ENCODE measurements around the gene TMEM40.
"Not testable (repeated sequence)": the region's sequence is repeated elsewhere in the genome, so short reads cannot be mapped to it uniquely, and the experiment has no call there.

TMEM40 gene

DNA sequence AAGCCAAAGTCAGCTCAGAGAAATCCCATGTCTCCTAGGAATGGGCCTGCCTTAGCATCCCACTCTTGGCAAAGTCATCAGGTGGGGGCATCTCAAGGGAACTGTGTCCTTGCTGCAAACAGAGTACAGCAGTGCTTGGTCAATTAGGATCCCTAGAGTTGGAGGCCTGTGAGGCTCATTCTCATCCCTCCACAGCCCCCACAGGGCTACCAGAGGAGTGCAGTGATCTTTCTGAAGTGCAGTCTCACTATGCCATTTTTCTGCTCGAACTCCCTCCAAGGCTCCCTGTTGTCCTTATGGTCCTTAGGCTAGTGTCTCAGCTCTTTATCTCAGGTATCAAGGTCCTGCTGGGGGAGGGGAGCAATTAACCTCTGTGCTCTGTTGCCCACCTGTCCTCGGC lies 31.1 kb downstream of the TMEM40 start:
- ChIA-PET CTCF (interaction anchor here (1.4 to 1.8 kb wide), 2 partner anchors 10 to 17 kb away, joined by 3 to 4 read pairs; no protein-coding TSS in a partner anchor), POLR2A (no interaction called here)
- Histone ChIP-seq H3K36me3 (ENCODE audit: control insufficient read depth in 4 of 4, insufficient read depth in 4 of 4, low read length in 3 of 4) (no peaks in the 10 kb centered on the region), H3K9me3 (ENCODE audit: control extremely low read depth in 1 of 5, control insufficient read depth in 4 of 5, insufficient read depth in 2 of 5, low read depth in 1 of 5, low read length in 4 of 5) (no peaks in the 10 kb centered on the region), H3K4me3 (ENCODE audit: control insufficient read depth in 1 of 7, extremely low read depth in 1 of 7, insufficient read depth in 4 of 7, low read depth in 2 of 7, low read length in 6 of 7) (no peak overlapping the region), H3K27ac (ENCODE audit: insufficient read depth in 1 of 2, low read depth in 1 of 2, low read length in 2 of 2, poor library complexity in 1 of 2, severe bottlenecking in 2 of 2) (no peak overlapping the region), H3K4me1 (ENCODE audit: control extremely low read depth in 1 of 4, control insufficient read depth in 4 of 4, insufficient read depth in 4 of 4, low read length in 3 of 4) (no peaks in the 10 kb centered on the region), H3K27me3 (replicated peaks in 2 of 5; ENCODE audit: control insufficient read depth in 4 of 5, insufficient read depth in 5 of 5, low read length in 4 of 5) (peaks cover 0 to 4% (median 0%) of the 10 kb centered on the region in 5 experiments)
- DNase-seq, result no peak
- 100% methylated on average over 2 of the region's 2 CpGs for WGBS (ENCODE audit: insufficient coverage)

DNA sequence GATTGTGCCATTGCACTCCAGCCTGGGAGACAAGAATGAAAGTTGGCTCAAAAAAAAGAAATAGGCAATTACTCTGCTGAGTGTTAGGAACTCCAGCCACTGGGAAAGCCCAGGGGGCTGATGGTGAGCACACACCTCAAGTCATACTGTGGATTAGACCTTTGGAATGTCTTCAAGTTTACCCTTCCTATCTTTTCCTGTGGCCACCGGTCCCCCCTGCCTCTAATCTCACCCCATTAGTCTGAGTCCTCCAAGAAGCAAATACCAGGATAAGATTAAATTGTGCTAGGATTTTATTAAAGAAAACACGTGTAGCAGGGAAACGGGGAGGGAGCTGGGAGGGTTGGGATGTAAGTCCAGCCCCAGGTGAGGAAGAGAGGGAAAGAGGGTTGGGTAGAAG lies 31.6 kb downstream of the TMEM40 start:
- Histone ChIP-seq H3K4me1 (ENCODE audit: control extremely low read depth in 1 of 4, control insufficient read depth in 4 of 4, insufficient read depth in 4 of 4, low read length in 3 of 4) (no peaks in the 10 kb centered on the region), H3K4me3 (ENCODE audit: control insufficient read depth in 1 of 7, extremely low read depth in 1 of 7, insufficient read depth in 4 of 7, low read depth in 2 of 7, low read length in 6 of 7) (no peak overlapping the region), H3K36me3 (ENCODE audit: control insufficient read depth in 4 of 4, insufficient read depth in 4 of 4, low read length in 3 of 4) (no peaks in the 10 kb centered on the region), H3K9me3 (ENCODE audit: control extremely low read depth in 1 of 5, control insufficient read depth in 4 of 5, insufficient read depth in 2 of 5, low read depth in 1 of 5, low read length in 4 of 5) (no peaks in the 10 kb centered on the region), H3K27me3 (replicated peaks in 2 of 5; ENCODE audit: control insufficient read depth in 4 of 5, insufficient read depth in 5 of 5, low read length in 4 of 5) (peaks cover 0 to 4% (median 0%) of the 10 kb centered on the region in 5 experiments), H3K27ac (ENCODE audit: insufficient read depth in 1 of 2, low read depth in 1 of 2, low read length in 2 of 2, poor library complexity in 1 of 2, severe bottlenecking in 2 of 2) (no peak overlapping the region)
- 93% methylated on average over 3 of the region's 3 CpGs for WGBS (ENCODE audit: insufficient coverage)
- CTCF ChIA-PET, result interaction anchor here (1.4 kb wide), 1 partner anchor 9 kb away, joined by 3 read pairs; no protein-coding TSS in a partner anchor
- POLR2A ChIA-PET, result no interaction called here
- no peak for DNase-seq

DNA sequence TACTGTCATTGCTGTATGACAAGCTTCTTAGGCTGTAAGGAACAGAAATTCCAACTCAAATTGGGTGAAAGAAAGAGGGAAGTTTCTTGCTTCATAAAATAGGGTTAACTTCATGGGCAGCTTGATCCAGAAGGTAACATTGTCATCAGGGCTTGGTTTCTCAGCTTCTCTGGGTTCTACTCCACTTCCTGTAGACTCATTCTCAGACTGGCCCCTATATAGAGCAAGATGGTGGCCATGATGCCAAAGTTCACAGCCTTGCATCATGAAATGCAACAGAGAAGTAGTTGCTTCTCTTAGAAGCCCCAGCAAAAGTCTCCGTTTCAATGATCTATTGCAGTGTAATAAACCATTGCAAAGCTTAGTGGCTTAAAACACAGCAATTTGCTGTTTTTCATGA lies 33.6 kb downstream of the TMEM40 start:
- 100% methylated on average over 1 of the region's 1 CpG for WGBS (ENCODE audit: insufficient coverage)
- POLR2A ChIA-PET, result no interaction called here
- H3K27ac ChIP-seq (ENCODE audit: insufficient read depth in 1 of 2, low read depth in 1 of 2, low read length in 2 of 2, poor library complexity in 1 of 2, severe bottlenecking in 2 of 2), result no peak overlapping the region

GRCh38 chr3:12724794-12725193 lies 34.3 kb downstream of the TMEM40 start:
- ChIA-PET CTCF (interaction anchor here (0.9 kb wide), 1 partner anchor 18 kb away, joined by 4 read pairs; no protein-coding TSS in a partner anchor), POLR2A (no interaction called here)
- peaks cover 0 to 4% (median 2%) of the 10 kb centered on the region in 4 experiments for H3K4me1 ChIP-seq (ENCODE audit: control extremely low read depth in 1 of 4, control insufficient read depth in 4 of 4, insufficient read depth in 4 of 4, low read length in 3 of 4)
- peaks cover 0 to 4% (median 0%) of the 10 kb centered on the region in 5 experiments for H3K27me3 ChIP-seq (replicated peaks in 2 of 5; ENCODE audit: control insufficient read depth in 4 of 5, insufficient read depth in 5 of 5, low read length in 4 of 5)
- H3K27ac ChIP-seq (ENCODE audit: insufficient read depth in 1 of 2, low read depth in 1 of 2, low read length in 2 of 2, poor library complexity in 1 of 2, severe bottlenecking in 2 of 2), result no peak overlapping the region
- no peak overlapping the region for H3K4me3 ChIP-seq (ENCODE audit: control insufficient read depth in 1 of 7, extremely low read depth in 1 of 7, insufficient read depth in 4 of 7, low read depth in 2 of 7, low read length in 6 of 7)
- H3K36me3 ChIP-seq (ENCODE audit: control insufficient read depth in 4 of 4, insufficient read depth in 4 of 4, low read length in 3 of 4), result no peaks in the 10 kb centered on the region
- DNase-seq, result peak in 1 of 3 donors; percentile 16
- no peaks in the 10 kb centered on the region for H3K9me3 ChIP-seq (ENCODE audit: control extremely low read depth in 1 of 5, control insufficient read depth in 4 of 5, insufficient read depth in 2 of 5, low read depth in 1 of 5, low read length in 4 of 5)
- WGBS (ENCODE audit: insufficient coverage), result 86% methylated on average over 1 of the region's 4 CpGs

More for the DNA sequence above, 33.6 kb downstream of the TMEM40 start:
- CTCF ChIA-PET, result interaction anchor here (0.9 kb wide), 1 partner anchor 18 kb away, joined by 4 read pairs; no protein-coding TSS in a partner anchor
- no peaks in the 10 kb centered on the region for H3K9me3 ChIP-seq (ENCODE audit: control extremely low read depth in 1 of 5, control insufficient read depth in 4 of 5, insufficient read depth in 2 of 5, low read depth in 1 of 5, low read length in 4 of 5)
- no peak overlapping the region for H3K4me3 ChIP-seq (ENCODE audit: control insufficient read depth in 1 of 7, extremely low read depth in 1 of 7, insufficient read depth in 4 of 7, low read depth in 2 of 7, low read length in 6 of 7)
- H3K4me1 ChIP-seq (ENCODE audit: control extremely low read depth in 1 of 4, control insufficient read depth in 4 of 4, insufficient read depth in 4 of 4, low read length in 3 of 4), result no peaks in the 10 kb centered on the region
- peaks cover 0 to 4% (median 0%) of the 10 kb centered on the region in 5 experiments for H3K27me3 ChIP-seq (replicated peaks in 2 of 5; ENCODE audit: control insufficient read depth in 4 of 5, insufficient read depth in 5 of 5, low read length in 4 of 5)
- DNase-seq, result no peak
- no peaks in the 10 kb centered on the region for H3K36me3 ChIP-seq (ENCODE audit: control insufficient read depth in 4 of 4, insufficient read depth in 4 of 4, low read length in 3 of 4)

DNA sequence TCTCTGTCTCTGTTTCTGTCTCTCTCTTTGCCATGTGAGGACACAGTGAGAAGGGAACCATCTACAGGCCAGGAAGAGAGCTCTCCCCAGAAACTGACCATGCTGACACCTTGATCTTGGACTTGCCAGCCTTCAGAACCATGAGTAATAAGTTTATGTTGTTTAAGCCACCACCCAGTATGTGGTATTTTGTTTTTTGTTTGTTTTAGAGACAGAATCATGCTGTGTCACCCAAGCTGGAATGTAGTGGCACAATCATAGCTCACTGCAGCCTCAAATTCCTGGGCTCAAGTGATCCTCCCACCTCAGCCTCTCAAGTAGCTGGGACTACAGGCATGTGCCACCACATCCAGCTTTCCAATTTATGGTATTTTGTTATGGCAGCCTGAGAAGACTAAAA lies 35.7 kb downstream of the TMEM40 start:
- H3K4me1 ChIP-seq (ENCODE audit: control extremely low read depth in 1 of 4, control insufficient read depth in 4 of 4, insufficient read depth in 4 of 4, low read length in 3 of 4); POLR2A ChIA-PET; H3K4me3 ChIP-seq (ENCODE audit: control insufficient read depth in 1 of 7, extremely low read depth in 1 of 7, insufficient read depth in 4 of 7, low read depth in 2 of 7, low read length in 6 of 7); DNase-seq; H3K9me3 ChIP-seq (ENCODE audit: control extremely low read depth in 1 of 5, control insufficient read depth in 4 of 5, insufficient read depth in 2 of 5, low read depth in 1 of 5, low read length in 4 of 5); H3K27ac ChIP-seq (ENCODE audit: insufficient read depth in 1 of 2, low read depth in 1 of 2, low read length in 2 of 2, poor library complexity in 1 of 2, severe bottlenecking in 2 of 2); H3K27me3 ChIP-seq (replicated peaks in 2 of 5; ENCODE audit: control insufficient read depth in 4 of 5, insufficient read depth in 5 of 5, low read length in 4 of 5); H3K36me3 ChIP-seq (ENCODE audit: control insufficient read depth in 4 of 4, insufficient read depth in 4 of 4, low read length in 3 of 4): not testable (repeated sequence)
- CTCF ChIA-PET, result interaction anchor here (0.9 to 2.4 kb wide), 4 partner anchors 9 to 24 kb away, joined by 3 to 9 read pairs (median 4); no protein-coding TSS in a partner anchor

DNA sequence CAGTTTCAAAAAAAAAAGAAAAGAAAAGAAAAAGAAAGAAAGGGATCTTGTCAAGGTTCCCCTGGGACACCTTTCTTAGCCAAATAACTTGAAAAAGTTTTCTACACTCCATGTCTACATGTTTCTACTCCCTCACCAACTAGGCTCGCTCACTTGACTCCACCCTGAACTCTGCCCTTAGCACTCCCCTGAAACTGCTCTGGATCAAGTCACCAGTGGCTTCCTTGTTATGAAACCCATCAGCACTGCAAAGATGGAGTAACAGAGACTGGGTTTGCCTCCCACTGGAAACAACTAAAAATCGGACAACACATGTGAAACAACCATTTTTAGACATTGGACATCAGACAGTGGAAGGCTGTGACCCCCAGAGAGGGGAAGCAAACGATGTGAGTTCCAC lies 36.8 kb downstream of the TMEM40 start:
- WGBS (ENCODE audit: insufficient coverage), result 92% methylated on average over 3 of the region's 3 CpGs
- H3K27ac ChIP-seq (ENCODE audit: insufficient read depth in 1 of 2, low read depth in 1 of 2, low read length in 2 of 2, poor library complexity in 1 of 2, severe bottlenecking in 2 of 2), result no peak overlapping the region
- no peak for DNase-seq
- CTCF ChIA-PET, result interaction anchor here (0.7 to 2.4 kb wide), 5 partner anchors 10 to 153 kb away, joined by 3 to 9 read pairs (median 5); no protein-coding TSS in a partner anchor
- peaks cover 0 to 8% (median 5%) of the 10 kb centered on the region in 4 experiments for H3K4me1 ChIP-seq (ENCODE audit: control extremely low read depth in 1 of 4, control insufficient read depth in 4 of 4, insufficient read depth in 4 of 4, low read length in 3 of 4)
- POLR2A ChIA-PET, result no interaction called here
- no peaks in the 10 kb centered on the region for H3K9me3 ChIP-seq (ENCODE audit: control extremely low read depth in 1 of 5, control insufficient read depth in 4 of 5, insufficient read depth in 2 of 5, low read depth in 1 of 5, low read length in 4 of 5)
- H3K36me3 ChIP-seq (ENCODE audit: control insufficient read depth in 4 of 4, insufficient read depth in 4 of 4, low read length in 3 of 4), result no peaks in the 10 kb centered on the region
- H3K4me3 ChIP-seq (ENCODE audit: control insufficient read depth in 1 of 7, extremely low read depth in 1 of 7, insufficient read depth in 4 of 7, low read depth in 2 of 7, low read length in 6 of 7), result no peak overlapping the region
- H3K27me3 ChIP-seq (replicated peaks in 2 of 5; ENCODE audit: control insufficient read depth in 4 of 5, insufficient read depth in 5 of 5, low read length in 4 of 5), result peaks cover 0 to 4% (median 0%) of the 10 kb centered on the region in 5 experiments

DNA sequence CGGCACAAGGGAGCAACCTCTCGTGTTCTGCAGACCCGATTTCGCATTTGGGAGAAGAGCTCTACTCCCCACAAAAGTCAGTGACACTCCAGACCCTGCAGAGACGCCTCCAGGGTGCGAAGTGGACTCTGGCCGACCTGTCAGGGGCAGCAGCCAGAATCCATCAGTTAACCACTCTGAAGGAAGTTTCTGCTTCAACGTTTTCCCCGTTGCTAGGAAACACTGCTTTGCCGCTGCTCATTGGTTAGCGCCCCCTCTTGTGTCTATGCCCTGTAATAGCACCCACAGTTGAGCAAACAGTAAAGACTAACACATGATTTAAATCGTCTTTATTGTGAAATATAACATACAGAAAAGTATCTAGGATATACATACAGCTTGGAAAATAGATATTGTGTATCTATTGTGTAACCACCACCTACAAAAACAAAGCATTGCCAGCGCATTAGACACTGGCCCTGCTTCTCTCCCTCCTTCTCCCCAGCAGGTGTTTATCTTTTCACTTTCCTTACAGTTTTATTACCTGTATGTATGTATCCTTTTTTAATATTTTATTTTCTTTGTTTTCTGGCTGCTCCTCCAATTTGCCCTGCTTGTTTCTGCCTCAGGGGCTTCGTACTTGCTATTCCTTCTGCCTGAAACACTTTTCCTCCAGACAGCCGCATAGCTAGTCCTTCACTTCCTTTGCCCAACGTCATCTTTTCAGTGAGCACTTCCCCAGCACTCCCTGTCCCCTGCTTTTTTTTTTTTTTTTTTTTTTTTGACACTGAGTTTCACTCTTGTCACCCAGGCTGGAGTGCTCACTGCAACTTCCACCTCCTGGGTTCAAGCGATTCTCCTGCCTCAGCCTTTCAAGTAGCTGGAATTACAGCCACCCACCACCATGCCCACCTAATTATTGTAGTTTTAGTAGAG lies 38.8 kb downstream of the TMEM40 start:
- DNase-seq, result peak; percentile 87 to 93 (median 91)
- Histone ChIP-seq H3K27ac (ENCODE audit: insufficient read depth in 1 of 2, low read depth in 1 of 2, low read length in 2 of 2, poor library complexity in 1 of 2, severe bottlenecking in 2 of 2) (peak overlapping the region in 1 of 2 experiments; percentile 54), H3K27me3 (replicated peaks in 2 of 5; ENCODE audit: control insufficient read depth in 4 of 5, insufficient read depth in 5 of 5, low read length in 4 of 5) (no peaks in the 10 kb centered on the region), H3K36me3 (ENCODE audit: control insufficient read depth in 4 of 4, insufficient read depth in 4 of 4, low read length in 3 of 4) (no peaks in the 10 kb centered on the region), H3K4me3 (ENCODE audit: control insufficient read depth in 1 of 7, extremely low read depth in 1 of 7, insufficient read depth in 4 of 7, low read depth in 2 of 7, low read length in 6 of 7) (peak overlapping the region in 3 of 7 experiments; percentile 31 to 49 (median 42)), H3K9me3 (ENCODE audit: control extremely low read depth in 1 of 5, control insufficient read depth in 4 of 5, insufficient read depth in 2 of 5, low read depth in 1 of 5, low read length in 4 of 5) (no peaks in the 10 kb centered on the region), H3K4me1 (ENCODE audit: control extremely low read depth in 1 of 4, control insufficient read depth in 4 of 4, insufficient read depth in 4 of 4, low read length in 3 of 4) (peaks cover 0 to 8% (median 5%) of the 10 kb centered on the region in 4 experiments)
- POLR2A ChIA-PET, result interaction anchor here (0.6 kb wide), 1 partner anchor 102 kb away, joined by 3 read pairs; no protein-coding TSS in a partner anchor
- WGBS (ENCODE audit: insufficient coverage), result 12% methylated on average over 12 of the region's 17 CpGs
- CTCF ChIA-PET, result interaction anchor here (0.7 to 2.8 kb wide), 9 partner anchors 9 to 47 kb away, joined by 3 to 13 read pairs (median 5); no protein-coding TSS in a partner anchor
